K562 (cell line): ENCODE measurements around the gene ADAMTS6. TPM values are rescaled to one million over a fixed set of nuclear protein-coding genes. Genes with fewer than 3 reads are reported as not detected.

ENCODE experiments used
- HNRNPLL ChIP-seq: fragments of 200-400 bp; formaldehyde crosslinking; IDR thresholded peaks from 2 replicates; pipeline ENCODE4 v1.6.1; 2017; ENCODE audit warnings: low read length, low read depth, mild to moderate bottlenecking; ENCODE audit not compliant: poor library complexity, severe bottlenecking
- MYBL2 ChIP-seq, 2 experiments: fragments of 450-650 bp in 1 of 2; sonication (generic) in 1 of 2; formaldehyde crosslinking in 1 of 2; IDR thresholded peaks; 2 replicates each; pipeline versions ENCODE4 v1.6.1 to v1.8.1; 2017 to 2022; ENCODE audit warnings: borderline replicate concordance in 1 of 2, inconsistent platforms in 1 of 2, low read depth in 1 of 2, mild to moderate bottlenecking in 1 of 2, missing genetic modification reagents in 1 of 2, moderate library complexity in 1 of 2
- NFIC ChIP-seq: fragments of 450-650 bp; IDR thresholded peaks from 2 replicates; pipeline ENCODE4 v1.6.1; 2017; ENCODE audit warnings: mild to moderate bottlenecking, inconsistent platforms
- polyA plus RNA-seq, 8 experiments: library from polyadenylated mRNA; depleted of rRNA in 4 of 8; stranded (reverse) in 5 of 8; unstranded in 3 of 8; fragments of >200 nt; fragmentation: Nextera tagmentation in 2 of 8; fragmentation: Illumina TruSeq in 1 of 8; extraction: Ambion mirVana in 2 of 8; extraction: Trizol in 1 of 8; gene quantifications; 2 replicates each; pipeline versions ENCODE4 v1.2.1 to v1.2.3, GENCODE V29; 2011 to 2014; ENCODE audit warnings: inconsistent platforms in 1 of 8, missing spikeins in 1 of 8
- total RNA-seq, 7 experiments: library from RNA; depleted of rRNA in 6 of 7; stranded (reverse); fragments of >200 nt in 6 of 7; fragmentation: Illumina TruSeq in 2 of 7; extraction: Trizol in 2 of 7; gene quantifications; 2 replicates each; pipeline versions ENCODE4 v1.2.1 to v1.2.3, GENCODE V29; 2011 to 2021; ENCODE audit warnings: low replicate concordance in 1 of 7
- TF ChIP-seq, protein P1 (sequence below): fragments of 450-650 bp; IDR thresholded peaks from 2 replicates; pipeline ENCODE4 v1.6.1; 2016; ENCODE audit warnings: antibody characterized with exemption
- TF ChIP-seq, protein P2 (sequence below): fragments of 200-600 bp; sonication (generic); IDR thresholded peaks from one replicate; pipeline ENCODE4 v1.6.1; 2012; ENCODE audit warnings: mild to moderate bottlenecking, low read depth, low read length, inconsistent platforms
- TF ChIP-seq, protein P3 (sequence below): fragments of 200-800 bp; sonication (Bioruptor generic); IDR thresholded peaks from 2 replicates; pipeline ENCODE4 v1.6.1; 2016; ENCODE audit warnings: missing genetic modification characterization, missing compliant biosample characterization

The ADAMTS6 gene
- total and polyA plus RNA-seq, 9 of the 15 experiments (the other 6 are each of a cell fraction or from before 2014, with no cell fraction given) = 0.57 to 5.3 (median 1.5) TPM

DNA sequence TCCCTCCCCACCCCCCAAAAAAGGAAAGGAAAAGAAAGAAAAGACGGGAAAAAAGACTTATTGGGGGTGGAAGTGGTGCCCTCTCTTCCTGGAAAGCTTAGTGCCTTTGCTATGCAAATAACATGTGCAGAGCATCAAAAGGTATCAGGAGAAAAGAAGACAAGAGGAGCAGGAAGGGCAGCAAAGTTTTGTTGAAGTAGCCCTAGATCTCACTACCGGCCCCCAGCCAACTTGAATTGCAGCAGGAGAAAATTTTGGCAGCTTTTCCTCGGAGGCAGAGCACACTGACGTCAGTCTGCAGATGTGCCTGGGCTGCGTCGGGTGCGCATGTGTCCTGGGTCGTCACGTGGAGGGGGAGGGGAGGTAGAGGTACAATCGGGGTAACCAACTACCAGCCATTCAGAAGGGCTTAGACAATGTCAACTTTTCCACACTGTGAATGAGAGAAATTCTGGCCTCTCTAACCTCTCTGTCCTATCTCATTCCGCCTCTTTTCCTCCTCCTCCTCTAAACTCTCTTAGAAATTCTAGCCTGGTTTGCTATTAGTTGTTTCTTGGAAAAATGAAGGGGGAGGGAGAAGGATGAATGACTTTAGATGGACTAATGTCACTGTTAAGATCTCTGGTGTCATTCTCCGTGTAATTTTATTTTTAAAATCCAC lies at the start of gene ADAMTS6 (continued):
- TF ChIP-seq, protein P1, sequence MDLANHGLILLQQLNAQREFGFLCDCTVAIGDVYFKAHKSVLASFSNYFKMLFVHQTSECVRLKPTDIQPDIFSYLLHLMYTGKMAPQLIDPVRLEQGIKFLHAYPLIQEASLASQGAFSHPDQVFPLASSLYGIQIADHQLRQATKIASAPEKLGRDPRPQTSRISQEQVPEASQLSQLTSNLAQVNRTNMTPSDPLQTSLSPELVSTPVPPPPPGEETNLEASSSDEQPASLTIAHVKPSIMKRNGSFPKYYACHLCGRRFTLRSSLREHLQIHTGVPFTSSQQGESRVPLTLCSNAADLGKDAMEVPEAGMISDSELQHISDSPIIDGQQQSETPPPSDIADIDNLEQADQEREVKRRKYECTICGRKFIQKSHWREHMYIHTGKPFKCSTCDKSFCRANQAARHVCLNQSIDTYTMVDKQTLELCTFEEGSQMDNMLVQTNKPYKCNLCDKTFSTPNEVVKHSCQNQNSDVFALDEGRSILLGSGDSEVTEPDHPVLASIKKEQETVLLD = peak; percentile 84
- TF ChIP-seq, protein P2, sequence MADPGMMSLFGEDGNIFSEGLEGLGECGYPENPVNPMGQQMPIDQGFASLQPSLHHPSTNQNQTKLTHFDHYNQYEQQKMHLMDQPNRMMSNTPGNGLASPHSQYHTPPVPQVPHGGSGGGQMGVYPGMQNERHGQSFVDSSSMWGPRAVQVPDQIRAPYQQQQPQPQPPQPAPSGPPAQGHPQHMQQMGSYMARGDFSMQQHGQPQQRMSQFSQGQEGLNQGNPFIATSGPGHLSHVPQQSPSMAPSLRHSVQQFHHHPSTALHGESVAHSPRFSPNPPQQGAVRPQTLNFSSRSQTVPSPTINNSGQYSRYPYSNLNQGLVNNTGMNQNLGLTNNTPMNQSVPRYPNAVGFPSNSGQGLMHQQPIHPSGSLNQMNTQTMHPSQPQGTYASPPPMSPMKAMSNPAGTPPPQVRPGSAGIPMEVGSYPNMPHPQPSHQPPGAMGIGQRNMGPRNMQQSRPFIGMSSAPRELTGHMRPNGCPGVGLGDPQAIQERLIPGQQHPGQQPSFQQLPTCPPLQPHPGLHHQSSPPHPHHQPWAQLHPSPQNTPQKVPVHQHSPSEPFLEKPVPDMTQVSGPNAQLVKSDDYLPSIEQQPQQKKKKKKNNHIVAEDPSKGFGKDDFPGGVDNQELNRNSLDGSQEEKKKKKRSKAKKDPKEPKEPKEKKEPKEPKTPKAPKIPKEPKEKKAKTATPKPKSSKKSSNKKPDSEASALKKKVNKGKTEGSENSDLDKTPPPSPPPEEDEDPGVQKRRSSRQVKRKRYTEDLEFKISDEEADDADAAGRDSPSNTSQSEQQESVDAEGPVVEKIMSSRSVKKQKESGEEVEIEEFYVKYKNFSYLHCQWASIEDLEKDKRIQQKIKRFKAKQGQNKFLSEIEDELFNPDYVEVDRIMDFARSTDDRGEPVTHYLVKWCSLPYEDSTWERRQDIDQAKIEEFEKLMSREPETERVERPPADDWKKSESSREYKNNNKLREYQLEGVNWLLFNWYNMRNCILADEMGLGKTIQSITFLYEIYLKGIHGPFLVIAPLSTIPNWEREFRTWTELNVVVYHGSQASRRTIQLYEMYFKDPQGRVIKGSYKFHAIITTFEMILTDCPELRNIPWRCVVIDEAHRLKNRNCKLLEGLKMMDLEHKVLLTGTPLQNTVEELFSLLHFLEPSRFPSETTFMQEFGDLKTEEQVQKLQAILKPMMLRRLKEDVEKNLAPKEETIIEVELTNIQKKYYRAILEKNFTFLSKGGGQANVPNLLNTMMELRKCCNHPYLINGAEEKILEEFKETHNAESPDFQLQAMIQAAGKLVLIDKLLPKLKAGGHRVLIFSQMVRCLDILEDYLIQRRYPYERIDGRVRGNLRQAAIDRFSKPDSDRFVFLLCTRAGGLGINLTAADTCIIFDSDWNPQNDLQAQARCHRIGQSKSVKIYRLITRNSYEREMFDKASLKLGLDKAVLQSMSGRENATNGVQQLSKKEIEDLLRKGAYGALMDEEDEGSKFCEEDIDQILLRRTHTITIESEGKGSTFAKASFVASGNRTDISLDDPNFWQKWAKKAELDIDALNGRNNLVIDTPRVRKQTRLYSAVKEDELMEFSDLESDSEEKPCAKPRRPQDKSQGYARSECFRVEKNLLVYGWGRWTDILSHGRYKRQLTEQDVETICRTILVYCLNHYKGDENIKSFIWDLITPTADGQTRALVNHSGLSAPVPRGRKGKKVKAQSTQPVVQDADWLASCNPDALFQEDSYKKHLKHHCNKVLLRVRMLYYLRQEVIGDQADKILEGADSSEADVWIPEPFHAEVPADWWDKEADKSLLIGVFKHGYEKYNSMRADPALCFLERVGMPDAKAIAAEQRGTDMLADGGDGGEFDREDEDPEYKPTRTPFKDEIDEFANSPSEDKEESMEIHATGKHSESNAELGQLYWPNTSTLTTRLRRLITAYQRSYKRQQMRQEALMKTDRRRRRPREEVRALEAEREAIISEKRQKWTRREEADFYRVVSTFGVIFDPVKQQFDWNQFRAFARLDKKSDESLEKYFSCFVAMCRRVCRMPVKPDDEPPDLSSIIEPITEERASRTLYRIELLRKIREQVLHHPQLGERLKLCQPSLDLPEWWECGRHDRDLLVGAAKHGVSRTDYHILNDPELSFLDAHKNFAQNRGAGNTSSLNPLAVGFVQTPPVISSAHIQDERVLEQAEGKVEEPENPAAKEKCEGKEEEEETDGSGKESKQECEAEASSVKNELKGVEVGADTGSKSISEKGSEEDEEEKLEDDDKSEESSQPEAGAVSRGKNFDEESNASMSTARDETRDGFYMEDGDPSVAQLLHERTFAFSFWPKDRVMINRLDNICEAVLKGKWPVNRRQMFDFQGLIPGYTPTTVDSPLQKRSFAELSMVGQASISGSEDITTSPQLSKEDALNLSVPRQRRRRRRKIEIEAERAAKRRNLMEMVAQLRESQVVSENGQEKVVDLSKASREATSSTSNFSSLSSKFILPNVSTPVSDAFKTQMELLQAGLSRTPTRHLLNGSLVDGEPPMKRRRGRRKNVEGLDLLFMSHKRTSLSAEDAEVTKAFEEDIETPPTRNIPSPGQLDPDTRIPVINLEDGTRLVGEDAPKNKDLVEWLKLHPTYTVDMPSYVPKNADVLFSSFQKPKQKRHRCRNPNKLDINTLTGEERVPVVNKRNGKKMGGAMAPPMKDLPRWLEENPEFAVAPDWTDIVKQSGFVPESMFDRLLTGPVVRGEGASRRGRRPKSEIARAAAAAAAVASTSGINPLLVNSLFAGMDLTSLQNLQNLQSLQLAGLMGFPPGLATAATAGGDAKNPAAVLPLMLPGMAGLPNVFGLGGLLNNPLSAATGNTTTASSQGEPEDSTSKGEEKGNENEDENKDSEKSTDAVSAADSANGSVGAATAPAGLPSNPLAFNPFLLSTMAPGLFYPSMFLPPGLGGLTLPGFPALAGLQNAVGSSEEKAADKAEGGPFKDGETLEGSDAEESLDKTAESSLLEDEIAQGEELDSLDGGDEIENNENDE = peak; percentile 37
- TF ChIP-seq MYBL2 (IDR thresholded peaks at IDR 0.05; ENCODE audit: low read depth) (no peak), MYBL2 (CRISPR knock-in tag; IDR thresholded peaks at IDR 0.05; ENCODE audit: borderline replicate concordance) (no peak), HNRNPLL (peak; percentile 88), NFIC (peak; percentile 84)
- TF ChIP-seq, protein P3, sequence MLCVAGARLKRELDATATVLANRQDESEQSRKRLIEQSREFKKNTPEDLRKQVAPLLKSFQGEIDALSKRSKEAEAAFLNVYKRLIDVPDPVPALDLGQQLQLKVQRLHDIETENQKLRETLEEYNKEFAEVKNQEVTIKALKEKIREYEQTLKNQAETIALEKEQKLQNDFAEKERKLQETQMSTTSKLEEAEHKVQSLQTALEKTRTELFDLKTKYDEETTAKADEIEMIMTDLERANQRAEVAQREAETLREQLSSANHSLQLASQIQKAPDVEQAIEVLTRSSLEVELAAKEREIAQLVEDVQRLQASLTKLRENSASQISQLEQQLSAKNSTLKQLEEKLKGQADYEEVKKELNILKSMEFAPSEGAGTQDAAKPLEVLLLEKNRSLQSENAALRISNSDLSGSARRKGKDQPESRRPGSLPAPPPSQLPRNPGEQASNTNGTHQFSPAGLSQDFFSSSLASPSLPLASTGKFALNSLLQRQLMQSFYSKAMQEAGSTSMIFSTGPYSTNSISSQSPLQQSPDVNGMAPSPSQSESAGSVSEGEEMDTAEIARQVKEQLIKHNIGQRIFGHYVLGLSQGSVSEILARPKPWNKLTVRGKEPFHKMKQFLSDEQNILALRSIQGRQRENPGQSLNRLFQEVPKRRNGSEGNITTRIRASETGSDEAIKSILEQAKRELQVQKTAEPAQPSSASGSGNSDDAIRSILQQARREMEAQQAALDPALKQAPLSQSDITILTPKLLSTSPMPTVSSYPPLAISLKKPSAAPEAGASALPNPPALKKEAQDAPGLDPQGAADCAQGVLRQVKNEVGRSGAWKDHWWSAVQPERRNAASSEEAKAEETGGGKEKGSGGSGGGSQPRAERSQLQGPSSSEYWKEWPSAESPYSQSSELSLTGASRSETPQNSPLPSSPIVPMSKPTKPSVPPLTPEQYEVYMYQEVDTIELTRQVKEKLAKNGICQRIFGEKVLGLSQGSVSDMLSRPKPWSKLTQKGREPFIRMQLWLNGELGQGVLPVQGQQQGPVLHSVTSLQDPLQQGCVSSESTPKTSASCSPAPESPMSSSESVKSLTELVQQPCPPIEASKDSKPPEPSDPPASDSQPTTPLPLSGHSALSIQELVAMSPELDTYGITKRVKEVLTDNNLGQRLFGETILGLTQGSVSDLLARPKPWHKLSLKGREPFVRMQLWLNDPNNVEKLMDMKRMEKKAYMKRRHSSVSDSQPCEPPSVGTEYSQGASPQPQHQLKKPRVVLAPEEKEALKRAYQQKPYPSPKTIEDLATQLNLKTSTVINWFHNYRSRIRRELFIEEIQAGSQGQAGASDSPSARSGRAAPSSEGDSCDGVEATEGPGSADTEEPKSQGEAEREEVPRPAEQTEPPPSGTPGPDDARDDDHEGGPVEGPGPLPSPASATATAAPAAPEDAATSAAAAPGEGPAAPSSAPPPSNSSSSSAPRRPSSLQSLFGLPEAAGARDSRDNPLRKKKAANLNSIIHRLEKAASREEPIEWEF (CRISPR knock-in tag) = no peak
